ENCODE results near the gene ACAD9.
"Not testable (repeated sequence)": the region's sequence is repeated elsewhere in the genome, so short reads cannot be mapped to it uniquely, and the experiment has no call there.

ACAD9 gene

DNA sequence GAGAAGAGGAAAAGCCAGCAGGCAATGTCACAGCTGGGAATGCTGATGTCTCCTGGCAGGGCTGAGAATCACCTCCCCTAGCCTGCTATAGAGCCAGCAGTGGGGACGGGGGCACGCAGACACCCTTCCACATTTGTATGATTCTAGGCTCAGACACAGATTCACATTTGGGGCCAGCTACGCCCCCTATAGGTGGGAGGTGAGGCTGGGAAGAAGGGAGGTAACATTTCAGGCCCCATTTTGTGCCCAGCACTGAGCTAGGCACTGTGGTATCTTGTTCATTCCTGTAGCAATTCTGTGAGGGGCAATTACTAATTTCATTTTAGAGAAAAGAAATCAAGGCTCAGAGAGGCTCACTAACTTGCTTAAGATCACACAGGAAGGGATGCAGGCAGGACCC is 15.9 kb upstream of the ACAD9 start:
- DNase-seq: no peak

DNA sequence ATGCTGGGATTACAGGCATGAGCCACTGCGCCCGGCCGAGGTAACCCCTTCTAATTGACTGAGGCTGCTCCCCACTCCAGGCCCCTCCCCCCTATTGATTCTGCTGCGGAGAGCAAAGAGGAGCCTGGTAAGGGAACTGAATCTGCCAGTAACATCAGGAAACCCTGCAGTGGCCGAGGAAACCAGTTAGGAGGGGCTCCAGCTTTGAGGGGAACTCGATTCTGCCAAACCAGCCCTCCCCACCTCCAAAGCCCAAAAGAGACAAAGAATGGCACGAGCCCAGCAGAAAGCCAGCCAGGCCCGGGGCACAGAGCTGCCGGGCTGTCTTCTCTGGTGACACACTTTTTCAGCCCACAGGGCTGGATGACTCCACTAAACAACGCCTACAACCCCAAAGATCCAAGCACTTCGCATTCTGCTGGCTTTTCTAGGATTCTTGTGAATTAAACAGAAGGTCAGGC is 15.0 kb upstream of the ACAD9 start:
- DNase-seq: no peak

DNA sequence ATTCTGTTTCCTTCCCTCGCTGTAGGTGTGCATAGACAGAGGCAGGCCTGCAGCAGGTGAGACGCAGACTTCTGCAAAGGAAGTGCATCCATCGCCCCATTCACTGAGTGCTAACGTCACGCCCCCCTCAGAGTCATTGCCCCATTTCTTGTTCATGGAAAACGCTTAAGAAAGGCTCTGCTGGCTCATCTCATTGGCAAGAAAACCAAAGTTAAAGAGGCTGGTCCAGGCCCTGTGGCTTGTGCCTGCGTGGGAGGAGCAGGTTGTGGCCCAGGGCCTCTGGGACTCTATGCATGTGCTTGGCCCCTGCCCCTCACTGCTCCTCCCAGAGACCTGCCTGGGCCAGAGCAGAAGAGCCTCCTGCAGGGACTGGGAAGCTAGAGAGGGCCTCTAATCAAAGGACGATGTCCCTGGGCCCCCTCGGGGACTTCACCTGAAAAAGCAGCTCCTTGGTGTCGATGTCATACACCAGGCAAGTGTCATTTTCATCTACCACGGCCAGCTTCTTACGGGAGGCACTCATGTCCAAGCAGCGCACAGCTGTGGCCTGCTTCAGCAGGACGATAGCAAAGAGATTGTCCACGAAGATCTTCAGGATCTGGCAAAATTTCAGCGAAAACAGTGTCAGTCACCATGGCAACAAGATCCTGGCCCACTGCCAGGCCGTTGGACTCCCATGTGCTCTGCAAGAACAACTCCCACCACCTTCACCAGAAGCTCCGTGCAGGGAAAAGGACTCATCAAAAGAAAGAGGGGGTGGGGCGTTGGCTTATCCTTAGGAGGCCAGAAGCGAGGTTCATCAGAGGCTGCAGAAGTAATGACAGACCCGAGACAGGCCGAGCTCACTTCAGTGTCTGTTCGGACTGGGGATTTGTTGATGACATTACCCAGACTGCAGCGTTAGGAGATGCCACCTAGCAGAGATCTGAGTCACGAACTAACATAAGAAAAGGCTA is 14.3 kb upstream of the ACAD9 start:
- DNase-seq: not testable (repeated sequence)

DNA sequence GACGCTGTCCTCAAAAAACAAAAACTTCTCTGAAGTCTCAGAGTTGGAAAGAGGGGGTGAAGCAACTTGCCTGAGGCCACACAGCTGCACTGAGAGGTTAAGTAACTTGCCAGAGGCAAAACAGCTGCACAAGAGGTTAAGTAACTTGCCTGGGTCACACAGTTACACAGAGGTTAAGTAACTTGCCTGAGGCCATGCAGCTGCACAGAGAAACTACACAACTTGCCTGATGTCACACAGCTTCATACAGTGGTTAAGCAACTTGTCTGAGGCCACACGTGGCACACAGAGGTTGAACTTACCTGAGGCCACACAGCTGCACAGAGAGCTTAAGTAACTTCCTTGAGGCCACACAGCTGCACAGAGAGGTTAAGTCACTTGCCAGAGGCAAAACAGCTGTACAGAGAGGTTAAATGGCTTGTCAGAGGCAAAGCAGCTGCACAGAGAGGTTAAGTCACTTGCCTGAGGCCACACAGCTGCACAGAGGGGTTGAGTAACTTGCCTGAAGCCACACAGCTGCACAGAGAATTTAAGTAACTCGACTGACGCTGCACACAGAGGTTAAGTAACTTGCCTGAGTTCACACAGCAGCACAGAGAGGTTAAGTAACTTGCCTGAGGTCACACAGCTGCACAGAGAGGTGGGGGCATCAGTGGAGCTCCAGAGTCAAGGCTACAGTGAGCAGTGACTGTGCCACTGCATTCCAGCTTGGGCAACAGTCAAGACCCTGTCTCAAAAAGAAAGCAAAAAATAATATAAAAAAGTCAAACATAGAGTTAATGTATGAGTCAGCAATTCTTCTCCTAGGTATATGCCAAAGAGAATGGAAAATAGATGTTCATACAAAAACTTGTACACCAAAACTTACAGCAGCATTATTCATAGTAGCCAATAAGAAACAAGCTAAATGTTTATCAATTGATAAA is 12.0 kb upstream of the ACAD9 start:
- no peak for DNase-seq

DNA sequence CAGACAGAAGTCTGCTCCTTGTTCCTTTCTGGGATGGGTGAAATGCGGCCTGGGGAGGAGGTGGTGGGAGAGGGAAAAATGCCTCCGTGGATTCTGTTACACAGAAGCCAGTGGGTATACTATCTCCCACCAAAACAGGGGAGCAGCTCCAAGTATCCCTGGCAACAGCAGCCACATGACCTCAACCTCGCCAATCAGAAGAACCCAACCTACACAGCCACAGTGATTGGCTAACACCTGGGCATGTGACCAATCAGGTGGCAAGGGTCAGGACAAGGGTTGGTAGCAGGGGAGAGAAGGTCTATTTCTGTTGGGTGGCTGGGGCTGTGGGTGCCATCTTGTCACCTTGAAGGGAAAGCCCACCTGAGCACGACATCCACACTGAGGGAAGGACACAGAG is 9.1 kb upstream of the ACAD9 start:
- no peak for DNase-seq

DNA sequence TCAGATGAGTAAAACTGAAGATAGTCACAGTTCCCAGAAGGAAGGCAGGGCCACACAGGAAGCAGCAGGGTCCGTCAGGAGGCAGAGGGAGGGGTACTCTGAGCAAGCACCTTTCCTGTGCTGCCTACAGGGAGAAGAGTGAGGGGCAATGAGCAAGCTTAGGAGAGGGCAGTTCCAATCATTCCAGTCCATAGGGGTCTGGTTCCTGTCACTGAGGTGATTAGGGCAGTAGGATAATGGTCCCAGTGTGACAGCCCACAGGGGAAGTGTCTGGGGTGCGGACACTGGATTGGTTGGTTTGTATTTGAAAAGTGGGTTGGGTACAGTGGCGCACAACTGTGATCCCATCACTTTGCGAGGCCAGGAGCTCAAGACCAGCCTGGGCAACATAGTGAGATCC is 7.1 kb upstream of the ACAD9 start:
- no peak for DNase-seq

DNA sequence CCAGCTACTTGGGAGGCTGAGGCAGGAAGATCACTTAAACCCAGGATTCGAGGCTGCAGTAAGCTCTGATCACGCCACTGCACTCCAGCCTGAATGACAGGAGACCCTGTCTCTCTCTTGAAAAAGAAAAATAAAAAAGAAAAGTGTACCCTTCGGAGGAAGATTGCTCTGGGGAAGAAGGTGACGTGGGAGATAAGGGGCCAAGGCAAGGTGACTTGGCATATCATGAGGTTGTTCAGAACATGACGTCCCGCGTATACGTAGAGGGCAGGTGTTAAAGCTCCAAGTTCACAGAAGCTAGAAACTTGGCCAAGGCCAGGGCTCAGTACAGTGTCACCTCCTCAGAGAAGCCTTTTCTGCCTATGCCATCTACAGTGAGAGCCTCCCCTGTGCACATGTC is 6.7 kb upstream of the ACAD9 start:
- DNase-seq: no peak

DNA sequence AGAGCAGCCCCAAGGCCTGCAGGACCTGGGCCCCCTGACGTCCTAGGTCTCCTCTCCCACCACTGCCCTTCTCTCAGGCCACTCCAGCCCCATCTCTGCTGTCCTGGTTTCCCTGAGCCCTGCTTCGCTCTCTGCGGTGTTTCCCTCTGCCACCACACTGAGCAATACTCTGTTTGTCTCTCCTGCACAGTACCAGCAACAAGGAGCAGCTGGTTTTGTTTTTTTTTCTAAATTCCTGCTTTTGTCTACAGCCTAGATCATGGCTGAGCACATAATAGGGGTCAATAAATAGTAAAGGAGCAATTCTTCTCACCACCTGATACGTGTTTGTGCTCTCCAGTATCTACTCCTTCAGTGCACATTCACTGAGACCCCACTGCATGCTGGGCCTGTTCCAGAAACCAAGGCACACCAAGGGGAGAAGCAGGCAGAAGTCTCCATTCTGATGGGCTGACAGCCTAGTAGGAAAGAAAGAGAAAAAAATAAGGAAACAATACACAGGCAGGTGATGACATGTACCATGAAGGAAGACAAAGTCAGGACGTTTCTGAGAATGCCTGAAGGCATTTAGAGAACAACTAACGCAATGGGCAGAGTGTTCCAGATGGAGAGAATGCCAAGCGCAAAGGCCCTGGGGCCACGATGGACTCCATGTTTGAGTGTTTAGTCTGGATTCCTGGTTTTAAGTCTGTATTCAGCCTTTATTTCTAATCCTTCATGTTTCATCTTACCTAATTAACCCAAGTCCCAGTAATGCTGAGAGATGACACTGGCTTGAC is 6.0 kb upstream of the ACAD9 start:
- DNase-seq: no peak

DNA sequence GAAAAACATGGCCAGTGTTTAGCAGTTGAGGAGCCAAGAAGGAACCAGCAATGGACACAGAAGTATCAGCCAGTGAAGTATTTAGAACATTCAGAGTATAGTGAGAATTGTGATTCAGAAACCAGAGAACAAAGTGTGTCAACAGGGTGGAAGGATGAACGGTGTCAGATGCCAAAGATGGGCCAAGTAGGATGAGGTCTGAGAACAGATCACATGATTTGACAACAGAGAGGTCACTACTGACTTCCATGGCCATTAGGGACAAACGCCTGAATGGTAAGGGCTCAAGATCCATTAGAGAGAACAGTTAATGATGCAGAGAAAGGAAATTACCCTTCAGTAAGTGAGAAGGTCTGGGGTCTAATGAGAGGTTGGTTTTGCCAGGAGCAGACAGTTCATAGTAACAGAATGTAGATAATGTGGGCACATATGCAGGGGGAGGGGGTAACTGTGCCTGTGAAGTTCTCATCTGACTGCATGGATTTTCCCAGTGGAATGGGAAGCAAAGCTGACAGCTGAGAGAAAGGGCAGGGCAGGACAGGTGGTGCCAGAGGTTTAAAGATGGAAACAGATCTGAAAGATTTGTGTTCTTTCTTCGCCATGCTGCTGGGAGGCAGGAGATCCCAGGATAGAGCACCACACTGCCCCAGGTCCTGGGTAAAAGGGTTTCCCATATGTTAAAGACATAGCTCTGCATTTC is 4.8 kb upstream of the ACAD9 start:
- DNase-seq: no peak

DNA sequence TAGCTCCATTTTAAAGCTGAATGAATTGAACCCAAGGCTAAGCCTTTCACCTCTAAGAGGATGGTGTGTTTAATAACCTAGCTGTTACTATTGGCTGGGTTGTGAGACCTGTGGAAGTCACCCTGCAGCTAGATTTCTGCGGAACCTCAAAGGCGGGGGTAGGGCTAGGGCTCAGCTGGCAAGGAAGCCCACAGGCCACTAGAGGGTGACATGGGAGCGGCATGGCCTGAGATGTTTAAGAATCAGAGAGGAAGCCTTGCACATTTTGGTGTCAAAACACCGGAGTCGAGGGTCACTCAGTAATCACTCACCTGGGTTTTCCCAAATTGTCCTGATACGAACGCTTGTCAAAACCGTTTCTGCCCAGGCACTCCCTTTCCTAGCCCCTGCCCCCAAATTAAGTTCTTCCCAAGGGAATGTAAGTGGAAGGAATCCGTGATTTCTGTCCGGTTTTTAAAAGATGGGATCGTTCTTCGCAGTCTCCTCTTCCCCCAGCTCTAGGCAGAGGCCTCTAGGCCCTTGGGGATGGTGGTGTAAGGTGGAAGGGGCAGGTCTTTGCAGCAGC is 3.8 kb upstream of the ACAD9 start:
- no peak for DNase-seq

DNA sequence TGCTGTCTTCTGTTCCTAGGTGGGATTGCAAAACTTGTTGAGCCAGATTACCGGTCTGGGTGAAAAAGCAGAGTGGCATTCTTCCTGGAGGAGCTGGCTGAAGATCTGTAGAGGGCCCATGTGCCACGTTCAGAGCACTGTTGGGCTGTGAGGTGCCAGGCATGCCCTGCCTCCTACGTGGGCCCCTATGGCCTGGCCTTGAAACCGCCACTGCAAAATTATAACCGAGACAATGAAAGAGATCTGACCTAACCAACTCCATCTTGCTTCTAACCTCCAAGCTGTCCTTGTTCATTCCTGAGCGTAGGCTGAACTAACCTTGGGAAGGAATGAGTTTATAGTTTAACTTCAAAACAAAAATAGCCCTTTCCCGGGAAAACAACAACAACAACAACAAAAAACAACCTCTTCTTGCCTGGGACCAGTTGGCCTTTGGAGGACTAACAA is 1.4 kb upstream of the ACAD9 start:
- no peak for DNase-seq

DNA sequence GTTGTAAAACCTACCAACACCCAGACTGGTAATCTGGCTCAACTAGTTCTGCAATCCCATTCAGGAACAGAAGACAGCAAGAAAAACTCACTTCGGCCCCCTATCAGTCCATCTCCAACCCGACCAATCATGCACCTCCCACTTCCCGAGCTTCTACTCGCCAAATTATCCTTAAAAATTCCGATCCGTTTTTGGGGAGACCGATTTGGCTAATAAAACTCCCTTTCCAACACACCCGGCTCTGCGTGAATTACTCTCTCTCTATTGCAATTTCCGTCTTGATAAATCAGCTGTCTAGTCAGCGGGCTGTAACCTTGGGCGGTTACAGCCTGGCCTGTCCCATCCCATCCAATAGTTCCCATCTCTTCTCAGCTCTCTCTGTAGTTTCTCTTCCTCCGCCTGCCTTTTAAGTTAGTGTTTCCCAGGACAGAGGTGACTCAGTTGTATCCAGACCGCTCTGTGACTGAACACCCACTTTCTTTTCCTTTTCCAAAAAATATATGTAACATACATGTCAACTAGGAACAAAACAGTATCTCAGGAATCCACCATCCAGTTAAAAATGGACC is 780 bp upstream of the ACAD9 start:
- no peak for DNase-seq

DNA sequence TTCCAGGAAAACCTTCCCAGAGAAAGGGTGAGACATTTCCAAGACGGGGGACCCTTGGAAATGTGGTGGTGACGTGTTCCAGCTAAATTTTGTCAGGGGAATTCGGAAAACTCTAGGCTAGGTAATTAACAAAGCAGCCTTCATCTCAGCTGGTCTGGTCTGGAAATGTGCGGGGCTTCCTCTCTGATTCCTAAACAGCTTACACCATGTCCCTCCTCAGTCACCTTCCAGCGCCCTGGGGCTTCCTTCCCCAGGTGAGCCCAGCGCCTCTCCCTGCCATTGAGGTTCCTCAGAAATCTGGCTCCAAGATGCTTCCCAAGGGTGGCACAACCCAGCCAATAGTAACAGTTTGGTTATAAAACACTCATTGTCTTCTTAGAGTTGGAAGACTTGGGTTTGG is 571 bp downstream of the ACAD9 start:
- DNase-seq: no peak

DNA sequence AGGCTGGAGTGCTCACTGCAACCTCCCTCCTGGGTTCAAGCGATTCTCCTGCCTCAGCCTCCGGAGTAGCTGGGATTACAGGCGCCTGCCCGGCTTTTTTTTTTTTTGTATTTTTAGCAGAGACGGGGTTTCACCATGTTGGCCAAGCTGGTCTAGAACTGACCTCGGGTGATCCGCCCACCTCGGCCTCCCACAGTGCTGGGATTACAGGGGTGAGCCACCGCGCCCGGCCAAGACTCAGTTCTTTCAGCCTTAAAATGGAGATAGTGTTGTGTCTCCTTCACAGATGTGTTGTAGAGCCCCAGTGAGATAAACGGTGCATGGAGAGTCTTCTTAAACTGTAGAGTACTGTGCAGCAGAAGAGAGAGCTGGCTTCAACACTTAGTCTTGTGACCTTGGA is 1.0 kb downstream of the ACAD9 start:
- DNase-seq: not testable (repeated sequence)

DNA sequence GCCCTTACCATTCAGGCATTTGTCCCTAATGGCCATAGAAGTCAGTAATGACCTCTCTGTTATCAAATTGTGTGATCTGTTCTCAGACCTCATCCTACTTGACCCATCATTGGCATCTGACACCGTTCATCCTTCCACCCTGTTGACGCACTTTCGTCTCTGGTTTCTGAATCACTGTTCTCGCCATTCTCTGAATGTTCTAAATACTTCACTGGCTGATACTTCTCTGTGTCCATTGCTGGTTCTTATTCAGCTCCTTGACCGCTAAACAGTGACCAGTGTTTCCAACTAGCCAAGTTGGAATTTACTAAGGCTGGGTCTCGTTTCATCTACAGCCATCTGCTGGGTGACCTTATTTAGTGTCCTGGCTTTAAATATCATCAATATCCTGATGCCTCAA is 2.2 kb downstream of the ACAD9 start:
- no peak for DNase-seq

DNA sequence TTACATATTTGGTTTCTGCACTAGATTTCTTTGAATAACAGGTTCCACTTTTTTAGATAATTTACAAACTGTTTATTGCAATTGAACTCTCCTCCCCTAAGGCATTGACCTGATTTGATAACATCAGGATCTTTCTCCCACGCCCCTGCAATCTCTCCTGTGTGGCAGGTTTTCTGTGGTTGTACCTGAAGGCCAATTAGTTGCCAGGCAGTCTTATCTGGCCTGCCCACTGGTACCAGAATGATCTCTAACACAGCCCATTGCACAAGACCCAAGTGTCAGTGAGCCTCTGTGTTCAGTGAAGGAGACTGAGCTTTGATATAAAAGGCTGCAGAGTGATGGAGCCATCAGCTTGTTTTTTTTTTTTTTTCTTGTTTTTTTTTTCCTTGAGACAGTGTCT is 3.3 kb downstream of the ACAD9 start:
- no peak for DNase-seq

DNA sequence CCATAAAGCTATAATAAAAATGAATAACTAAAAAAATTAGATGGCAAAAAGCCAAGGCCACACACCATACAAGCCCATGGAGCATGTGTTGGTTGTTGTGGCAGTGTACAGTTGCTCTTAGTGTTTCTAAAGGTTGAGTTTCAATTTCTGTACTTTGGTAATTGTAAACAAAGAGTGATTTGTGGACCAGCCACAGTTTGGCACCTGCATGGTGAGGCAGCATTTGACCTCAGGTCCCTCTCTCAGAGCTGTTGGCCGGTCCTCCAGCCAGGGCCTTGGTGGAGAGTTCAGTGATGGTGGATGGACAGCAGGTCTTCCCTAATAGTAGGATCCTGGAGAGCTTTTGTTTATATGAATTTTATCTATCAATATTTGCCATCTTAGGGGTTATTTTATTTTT is 5.6 kb downstream of the ACAD9 start:
- DNase-seq: no peak

DNA sequence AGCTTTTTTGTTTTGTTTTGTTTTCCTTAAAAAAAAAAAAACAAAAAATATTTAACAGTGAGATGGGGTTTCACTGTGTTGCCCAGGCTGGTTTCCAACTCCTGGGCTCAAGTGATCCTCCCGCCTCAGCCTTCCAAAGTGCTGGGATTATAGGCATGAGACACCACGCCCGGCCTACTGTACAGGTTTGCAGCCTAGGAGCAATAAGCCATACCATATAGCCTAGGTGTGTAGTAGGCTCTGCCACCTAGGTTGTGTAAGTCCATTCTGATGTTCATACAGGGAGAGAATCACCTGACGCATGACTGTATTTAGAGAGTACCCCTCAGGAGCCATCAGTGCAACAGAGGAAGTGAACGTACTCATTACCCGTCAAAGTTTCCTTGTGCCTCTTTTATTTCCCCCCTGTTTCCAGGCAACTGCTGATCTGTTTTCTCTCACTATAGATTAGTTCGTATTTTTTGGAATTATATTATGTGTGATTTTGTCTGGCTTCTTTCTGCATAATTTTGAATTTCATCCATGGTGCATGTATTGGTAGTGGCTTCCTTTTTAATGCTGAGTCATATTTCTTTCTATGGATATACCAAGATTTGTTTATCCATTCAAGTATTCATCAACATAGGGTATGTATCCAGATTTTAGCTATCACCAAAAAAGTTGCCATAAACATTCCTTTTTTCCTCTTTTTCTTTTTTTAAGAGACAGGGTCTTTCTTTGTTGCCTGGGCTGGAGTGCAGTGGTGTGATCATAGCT is 9.9 kb downstream of the ACAD9 start:
- no peak for DNase-seq

DNA sequence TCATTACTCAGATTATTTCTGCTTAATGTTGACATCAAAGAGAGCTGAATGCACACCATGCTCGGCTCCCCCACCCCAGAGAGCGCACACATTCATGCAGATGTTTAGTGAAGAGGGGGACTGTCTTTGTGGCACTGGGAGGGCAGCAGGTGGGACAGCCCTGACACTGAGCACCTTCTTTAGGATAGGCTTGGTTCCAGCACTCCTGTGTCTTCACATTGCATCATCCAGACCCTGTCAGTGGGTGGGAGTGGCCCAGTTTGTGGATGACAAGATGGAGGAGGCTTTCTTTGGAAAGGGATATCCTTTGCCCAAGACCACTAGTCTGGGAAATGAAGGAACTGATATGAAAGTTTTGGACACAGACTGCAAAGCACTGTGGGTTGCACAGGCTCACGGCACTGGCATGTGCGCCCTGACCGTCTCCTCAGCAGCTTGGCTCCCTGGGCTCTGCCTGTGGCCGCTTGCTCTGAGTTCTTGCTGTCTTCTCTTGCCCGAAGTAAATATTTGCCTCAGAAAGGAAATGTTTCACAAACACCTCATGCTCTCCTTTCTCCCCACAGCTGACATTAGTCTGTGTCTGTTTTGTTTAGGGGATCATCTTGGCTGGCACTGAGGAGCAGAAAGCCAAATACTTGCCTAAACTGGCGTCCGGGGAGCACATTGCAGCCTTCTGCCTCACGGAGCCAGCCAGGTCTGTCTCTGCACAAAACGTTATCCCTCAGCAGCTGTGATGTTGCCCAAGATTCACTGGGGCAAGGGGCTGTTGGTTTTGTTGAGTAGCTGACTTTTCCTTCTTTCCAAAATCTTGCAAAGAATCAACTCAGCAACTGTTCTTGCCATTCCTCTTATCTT is 16.6 kb downstream of the ACAD9 start:
- no peak for DNase-seq

DNA sequence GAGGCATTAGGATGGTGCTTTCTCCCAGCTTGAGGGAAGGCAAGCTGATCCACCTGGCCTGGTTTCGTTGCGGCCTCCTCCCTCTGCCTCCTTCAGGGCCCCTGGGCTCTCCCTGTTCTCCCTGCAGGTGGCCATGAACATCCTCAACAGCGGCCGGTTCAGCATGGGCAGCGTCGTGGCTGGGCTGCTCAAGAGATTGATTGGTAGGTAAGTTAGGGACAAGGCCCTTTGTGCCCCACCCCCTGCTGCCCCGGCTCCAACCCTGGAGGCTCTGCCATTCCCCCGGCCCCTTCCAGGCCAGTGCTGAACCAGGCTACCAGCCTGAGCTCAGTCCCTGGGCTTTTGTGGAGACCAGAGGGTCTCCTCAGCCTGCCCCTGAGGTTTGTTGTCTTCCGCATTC is 23.0 kb downstream of the ACAD9 start:
- DNase-seq: no peak

Measured in NCI-H510A (cell line).